Measurements from ENCODE around the gene PEPD. TPM values are rescaled to one million over a fixed set of nuclear protein-coding genes. Genes with fewer than 3 reads are reported as not detected.

PEPD gene
- total RNA-seq, 3 donors from 2014 or later, result 42.1 to 127 (median 82.3) TPM

- DNase-seq (ENCODE audit: low spot score in 2 of 2), result no peak
- Histone ChIP-seq H3K27ac (no peak overlapping the region), H3K4me1 (no peaks in the 10 kb centered on the region), H3K27me3 (no peaks in the 10 kb centered on the region), H3K36me3 (no peaks in the 10 kb centered on the region), H3K9me3 (no peaks in the 10 kb centered on the region), H3K4me3 (no peak overlapping the region)
- intact Hi-C loops (cut with DNase I; ENCODE audit: low total_unique reads), result no loop called here
- TF ChIP-seq POLR2AphosphoS5 (IDR thresholded peaks at IDR 0.05), result no peak
- TF ChIP-seq, protein P1, sequence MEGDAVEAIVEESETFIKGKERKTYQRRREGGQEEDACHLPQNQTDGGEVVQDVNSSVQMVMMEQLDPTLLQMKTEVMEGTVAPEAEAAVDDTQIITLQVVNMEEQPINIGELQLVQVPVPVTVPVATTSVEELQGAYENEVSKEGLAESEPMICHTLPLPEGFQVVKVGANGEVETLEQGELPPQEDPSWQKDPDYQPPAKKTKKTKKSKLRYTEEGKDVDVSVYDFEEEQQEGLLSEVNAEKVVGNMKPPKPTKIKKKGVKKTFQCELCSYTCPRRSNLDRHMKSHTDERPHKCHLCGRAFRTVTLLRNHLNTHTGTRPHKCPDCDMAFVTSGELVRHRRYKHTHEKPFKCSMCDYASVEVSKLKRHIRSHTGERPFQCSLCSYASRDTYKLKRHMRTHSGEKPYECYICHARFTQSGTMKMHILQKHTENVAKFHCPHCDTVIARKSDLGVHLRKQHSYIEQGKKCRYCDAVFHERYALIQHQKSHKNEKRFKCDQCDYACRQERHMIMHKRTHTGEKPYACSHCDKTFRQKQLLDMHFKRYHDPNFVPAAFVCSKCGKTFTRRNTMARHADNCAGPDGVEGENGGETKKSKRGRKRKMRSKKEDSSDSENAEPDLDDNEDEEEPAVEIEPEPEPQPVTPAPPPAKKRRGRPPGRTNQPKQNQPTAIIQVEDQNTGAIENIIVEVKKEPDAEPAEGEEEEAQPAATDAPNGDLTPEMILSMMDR (IDR thresholded peaks at IDR 0.05), result no peak
- no peak for TF ChIP-seq POLR2A (IDR thresholded peaks at IDR 0.05)
These were observed 94.8 kb downstream of the PEPD start for GRCh38 chr19:33426621-33427361.

GRCh38 chr19:33424181-33424580 lies 97.4 kb downstream of the PEPD start:
- no peaks in the 10 kb centered on the region for H3K27me3 ChIP-seq
- no peak for DNase-seq (ENCODE audit: low spot score in 2 of 2)
- no peaks in the 10 kb centered on the region for H3K9me3 ChIP-seq
- no peak overlapping the region for H3K27ac ChIP-seq
- H3K36me3 ChIP-seq, result no peaks in the 10 kb centered on the region
- H3K4me1 ChIP-seq, result no peaks in the 10 kb centered on the region
- TF ChIP-seq POLR2AphosphoS5 (IDR thresholded peaks at IDR 0.05) (no peak), POLR2A (IDR thresholded peaks at IDR 0.05) (no peak)
- TF ChIP-seq, protein P1 (IDR thresholded peaks at IDR 0.05), result no peak
- intact Hi-C loops (cut with DNase I; ENCODE audit: low total_unique reads), result no loop called here
- no peak overlapping the region for H3K4me3 ChIP-seq

DNA sequence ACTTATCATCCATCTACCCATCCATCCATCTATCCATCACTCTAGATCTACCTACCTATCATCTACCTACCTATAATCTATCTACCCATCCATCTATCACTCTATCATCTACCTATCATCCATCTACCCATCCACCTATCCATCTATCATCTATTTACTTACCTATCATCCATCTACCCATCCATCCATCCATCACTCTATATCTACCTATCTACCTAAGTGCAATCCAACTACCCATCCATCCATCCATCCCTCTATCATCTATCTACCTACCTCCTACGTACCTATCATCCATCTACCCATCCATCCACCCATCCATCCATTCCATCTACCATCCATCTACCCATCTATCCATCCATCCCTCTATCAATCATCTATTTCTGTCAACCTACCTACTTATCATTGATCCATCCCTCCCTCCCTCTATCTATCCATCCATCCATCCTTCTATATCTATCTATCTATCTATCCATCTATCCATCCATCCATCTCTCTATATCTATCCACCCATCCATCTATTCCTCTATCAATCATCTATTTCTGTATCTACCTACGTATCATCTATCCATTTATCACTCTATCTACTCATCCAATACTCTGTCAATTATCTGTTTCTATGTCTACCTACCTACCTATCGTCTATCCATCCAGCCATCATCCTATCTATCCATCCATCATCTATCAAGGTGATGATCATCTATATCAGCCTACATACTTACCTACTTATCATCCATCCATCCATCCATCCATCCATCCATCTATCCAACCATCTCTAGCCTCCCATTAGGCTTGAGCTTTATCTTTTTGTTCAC lies 99.0 kb downstream of the PEPD start:
- TF ChIP-seq, protein P1 (IDR thresholded peaks at IDR 0.05), result no peak
- no peak for TF ChIP-seq POLR2A (IDR thresholded peaks at IDR 0.05)
- no peak for TF ChIP-seq POLR2AphosphoS5 (IDR thresholded peaks at IDR 0.05)
- Histone ChIP-seq H3K9me3 (no peaks in the 10 kb centered on the region), H3K27ac (no peak overlapping the region), H3K4me1 (no peaks in the 10 kb centered on the region), H3K4me3 (no peak overlapping the region), H3K36me3 (no peaks in the 10 kb centered on the region), H3K27me3 (no peaks in the 10 kb centered on the region)
- intact Hi-C loops (cut with DNase I; ENCODE audit: low total_unique reads), result no loop called here
- no peak for DNase-seq (ENCODE audit: low spot score in 2 of 2)

DNA sequence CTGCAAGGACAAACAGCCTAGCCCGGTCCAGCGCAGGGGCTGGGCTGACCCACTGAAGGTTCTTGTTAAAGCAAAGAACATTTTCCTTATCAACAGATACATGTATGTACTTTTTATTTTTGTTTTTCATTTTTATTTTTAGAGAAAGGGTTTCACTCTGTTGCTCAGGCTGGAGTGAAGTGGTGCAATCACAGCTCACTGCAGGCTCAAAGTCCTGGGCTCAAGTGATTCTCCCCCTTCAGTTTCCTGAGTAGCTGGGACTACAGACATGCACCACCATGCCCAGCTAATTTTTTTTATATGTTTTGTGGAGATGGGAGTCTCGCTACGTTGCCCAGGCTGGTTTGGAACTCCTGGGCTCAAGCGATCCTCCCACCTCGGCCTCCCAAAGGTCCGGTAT lies 100.2 kb downstream of the PEPD start:
- TF ChIP-seq, protein P1 (IDR thresholded peaks at IDR 0.05), result no peak
- no peak for TF ChIP-seq POLR2A (IDR thresholded peaks at IDR 0.05)
- no peak for TF ChIP-seq POLR2AphosphoS5 (IDR thresholded peaks at IDR 0.05)

GRCh38 chr19:33420821-33421220 lies 100.8 kb downstream of the PEPD start:
- no peaks in the 10 kb centered on the region for H3K27me3 ChIP-seq
- DNase-seq (ENCODE audit: low spot score in 2 of 2), result no peak
- TF ChIP-seq POLR2AphosphoS5 (IDR thresholded peaks at IDR 0.05), result no peak
- TF ChIP-seq POLR2A (IDR thresholded peaks at IDR 0.05), result no peak
- TF ChIP-seq, protein P1 (IDR thresholded peaks at IDR 0.05), result no peak
- H3K4me1 ChIP-seq, result no peaks in the 10 kb centered on the region
- no peak overlapping the region for H3K27ac ChIP-seq
- no peaks in the 10 kb centered on the region for H3K9me3 ChIP-seq
- intact Hi-C loops (cut with DNase I; ENCODE audit: low total_unique reads), result no loop called here
- no peaks in the 10 kb centered on the region for H3K36me3 ChIP-seq
- H3K4me3 ChIP-seq, result no peak overlapping the region

More for the DNA sequence above, 100.2 kb downstream of the PEPD start:
- Histone ChIP-seq H3K4me1 (no peaks in the 10 kb centered on the region), H3K27me3 (no peaks in the 10 kb centered on the region), H3K4me3 (no peak overlapping the region), H3K27ac (no peak overlapping the region), H3K9me3 (no peaks in the 10 kb centered on the region), H3K36me3 (no peaks in the 10 kb centered on the region)
- intact Hi-C loops (cut with DNase I; ENCODE audit: low total_unique reads), result no loop called here
- no peak for DNase-seq (ENCODE audit: low spot score in 2 of 2)
